ENCODE results near the gene GOLGA8R. TPM values are rescaled to one million over a fixed set of nuclear protein-coding genes. Genes with fewer than 3 reads are reported as not detected.
A peak's percentile ranks its signal among the peaks of the same experiment; 100 is the strongest.
"Not testable (repeated sequence)": the region's sequence is repeated elsewhere in the genome, so short reads cannot be mapped to it uniquely, and the experiment has no call there.

GOLGA8R gene
- total RNA-seq: 10 to 100 TPM; 28.2 to 35.4 TPM

- H3K27ac Mint-ChIP-seq; POLR2A ChIA-PET; H3K27me3 Mint-ChIP-seq; DNase-seq; H3K4me3 Mint-ChIP-seq; H3K9me3 Mint-ChIP-seq; H3K36me3 Mint-ChIP-seq; H3K4me1 Mint-ChIP-seq; ATAC-seq (ENCODE audit: low read depth): not testable (repeated sequence)
Observed at GRCh38 chr15:30414160-30414559, at the start of gene GOLGA8R. Gene GOLGA8R (minus strand): TSS chr15:30414260. CDS start chr15:30414162, 98 bp downstream.

GRCh38 chr15:30463849-30464248, 49.8 kb upstream of the GOLGA8R start:
- H3K27ac Mint-ChIP-seq; H3K36me3 Mint-ChIP-seq; DNase-seq; H3K4me1 Mint-ChIP-seq; H3K4me3 Mint-ChIP-seq; ATAC-seq (ENCODE audit: low read depth); H3K27me3 Mint-ChIP-seq; H3K9me3 Mint-ChIP-seq; POLR2A ChIA-PET: not testable (repeated sequence)

DNA sequence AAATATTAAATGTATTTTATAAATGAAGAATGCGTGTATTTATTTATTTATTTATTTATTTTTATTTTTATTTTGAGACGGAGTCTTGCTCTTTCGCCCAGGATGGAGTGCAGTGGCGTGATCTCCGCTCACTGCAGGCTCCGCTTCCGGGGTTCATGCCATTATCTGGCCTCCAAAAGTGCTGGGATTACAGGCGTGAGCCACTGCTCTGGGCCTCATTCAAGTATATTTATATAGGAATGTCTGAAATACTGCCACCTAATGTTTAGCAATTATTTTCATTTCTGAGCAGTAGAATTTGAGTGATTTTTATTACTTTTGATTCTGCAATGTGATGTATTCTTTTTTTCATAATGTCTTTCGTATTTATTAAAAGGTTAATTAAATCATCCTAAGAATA, 48.1 kb upstream of the GOLGA8R start:
- H3K4me3 Mint-ChIP-seq; H3K27ac Mint-ChIP-seq; H3K9me3 Mint-ChIP-seq; H3K4me1 Mint-ChIP-seq; DNase-seq; H3K27me3 Mint-ChIP-seq; POLR2A ChIA-PET; H3K36me3 Mint-ChIP-seq; ATAC-seq (ENCODE audit: low read depth): not testable (repeated sequence)

- ATAC-seq (ENCODE audit: low read depth); POLR2A ChIA-PET; DNase-seq; H3K4me3 Mint-ChIP-seq; H3K9me3 Mint-ChIP-seq; H3K27ac Mint-ChIP-seq; H3K4me1 Mint-ChIP-seq; H3K27me3 Mint-ChIP-seq; H3K36me3 Mint-ChIP-seq: not testable (repeated sequence)
Observed at GRCh38 chr15:30452702-30453101, 38.6 kb upstream of the GOLGA8R start.

DNA sequence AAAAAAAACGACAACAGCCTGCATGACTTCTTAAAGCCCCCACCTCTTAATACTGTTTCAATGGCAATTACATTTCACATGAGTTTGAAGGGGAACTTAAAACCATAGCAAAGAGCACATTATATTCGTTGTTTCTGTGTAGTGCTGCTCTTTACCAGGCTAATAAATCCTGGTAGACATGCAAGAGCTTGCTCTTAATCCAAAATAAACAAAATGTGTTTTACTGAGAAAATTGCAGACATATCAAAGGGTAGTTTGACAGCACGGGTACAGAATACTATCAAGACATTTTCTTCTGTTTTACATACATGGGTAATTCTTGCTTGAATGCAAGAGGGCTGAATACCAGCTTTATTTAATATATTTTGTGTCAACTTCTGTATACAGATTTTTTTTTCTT, 24.3 kb upstream of the GOLGA8R start:
- ATAC-seq (ENCODE audit: low read depth); H3K4me3 Mint-ChIP-seq; H3K27me3 Mint-ChIP-seq; H3K9me3 Mint-ChIP-seq; DNase-seq; H3K36me3 Mint-ChIP-seq; H3K4me1 Mint-ChIP-seq; POLR2A ChIA-PET; H3K27ac Mint-ChIP-seq: not testable (repeated sequence)

- H3K27me3 Mint-ChIP-seq; H3K4me1 Mint-ChIP-seq; H3K36me3 Mint-ChIP-seq; ATAC-seq (ENCODE audit: low read depth); DNase-seq; H3K27ac Mint-ChIP-seq; H3K9me3 Mint-ChIP-seq; H3K4me3 Mint-ChIP-seq; POLR2A ChIA-PET: not testable (repeated sequence)
Observed at GRCh38 chr15:30435878-30436277, 21.8 kb upstream of the GOLGA8R start.

DNA sequence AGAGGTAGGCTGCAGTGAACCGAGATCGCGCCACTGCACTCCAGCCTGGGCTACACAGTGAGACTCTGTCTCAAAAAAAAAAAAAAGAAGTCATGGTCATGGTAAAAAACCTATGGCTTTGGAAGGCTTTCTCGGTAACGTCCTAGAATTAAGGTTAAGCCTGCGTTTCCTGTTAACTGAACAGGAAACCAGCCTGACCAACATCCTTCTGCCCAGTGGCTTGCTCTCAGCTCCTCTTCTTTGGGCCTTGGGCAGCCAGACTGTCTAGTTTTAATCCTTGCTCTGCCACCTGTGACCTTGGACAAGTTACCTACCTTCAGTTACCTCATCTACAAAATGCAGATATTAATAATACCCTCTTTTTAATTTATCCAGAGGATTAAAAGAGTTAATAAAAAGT, 6.7 kb upstream of the GOLGA8R start:
- H3K27ac Mint-ChIP-seq; H3K27me3 Mint-ChIP-seq; H3K36me3 Mint-ChIP-seq; H3K4me1 Mint-ChIP-seq; H3K4me3 Mint-ChIP-seq; ATAC-seq (ENCODE audit: low read depth); DNase-seq; H3K9me3 Mint-ChIP-seq; POLR2A ChIA-PET: not testable (repeated sequence)

DNA sequence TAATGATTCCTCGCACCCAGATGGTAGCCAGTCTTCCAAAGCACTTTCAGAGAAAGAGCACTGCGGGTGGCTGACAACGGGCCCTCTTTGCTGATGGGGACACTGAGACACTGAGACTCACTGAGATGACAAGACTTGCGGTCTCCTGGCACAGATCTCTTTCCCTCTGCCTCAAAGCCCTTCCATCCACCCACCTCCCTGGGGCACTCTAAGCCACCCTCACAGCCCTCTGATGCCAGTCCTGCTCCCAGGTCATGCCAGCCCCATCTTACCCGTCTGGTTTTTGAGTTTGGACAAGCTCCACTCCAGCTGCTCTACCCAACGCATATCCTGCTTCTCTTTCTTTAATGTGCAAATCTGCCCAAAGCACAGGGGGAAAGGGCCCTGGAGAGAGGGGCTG, 6.4 kb downstream of the GOLGA8R start:
- DNase-seq; H3K4me3 Mint-ChIP-seq; H3K27me3 Mint-ChIP-seq; H3K36me3 Mint-ChIP-seq; POLR2A ChIA-PET; ATAC-seq (ENCODE audit: low read depth); H3K9me3 Mint-ChIP-seq; H3K4me1 Mint-ChIP-seq; H3K27ac Mint-ChIP-seq: not testable (repeated sequence)

GRCh38 chr15:30398988-30399387, 15.1 kb downstream of the GOLGA8R start:
- H3K36me3 Mint-ChIP-seq, H3K27me3 Mint-ChIP-seq, H3K9me3 Mint-ChIP-seq, H3K4me1 Mint-ChIP-seq, H3K27ac Mint-ChIP-seq, POLR2A ChIA-PET, H3K4me3 Mint-ChIP-seq: not testable (repeated sequence)
- DNase-seq: peak; percentile 65
- peak; percentile 81 for ATAC-seq (ENCODE audit: low read depth)

DNA sequence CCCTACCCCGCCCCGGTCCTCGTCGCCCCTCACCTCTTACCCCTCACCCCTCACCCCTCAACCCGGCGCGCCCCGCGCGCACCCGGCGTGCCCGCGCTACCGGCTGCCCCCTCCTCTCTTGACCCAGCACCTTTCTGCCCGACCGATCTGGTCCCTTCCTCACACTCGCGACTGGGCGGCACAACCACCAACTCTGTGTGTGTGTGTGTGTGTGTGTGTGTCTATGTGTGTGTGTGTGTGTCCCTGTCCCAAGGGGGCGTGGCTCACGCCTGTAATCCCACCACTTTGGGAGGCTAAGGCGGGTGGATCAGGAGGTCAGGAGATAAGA, 20.4 kb downstream of the GOLGA8R start:
- H3K4me1 Mint-ChIP-seq, POLR2A ChIA-PET, H3K9me3 Mint-ChIP-seq, DNase-seq, H3K27me3 Mint-ChIP-seq, H3K36me3 Mint-ChIP-seq, H3K4me3 Mint-ChIP-seq, H3K27ac Mint-ChIP-seq: not testable (repeated sequence)
- peak; percentile 62 for ATAC-seq (ENCODE audit: low read depth)

GRCh38 chr15:30392766-30393663, 21.0 kb downstream of the GOLGA8R start, which contains the start of gene CHRFAM7A:
Gene CHRFAM7A (minus strand): TSS chr15:30393540. CDS start chr15:30383351, 10,189 bp downstream.
- H3K9me3 Mint-ChIP-seq, H3K4me3 Mint-ChIP-seq, H3K4me1 Mint-ChIP-seq, H3K27me3 Mint-ChIP-seq, H3K36me3 Mint-ChIP-seq, POLR2A ChIA-PET, H3K27ac Mint-ChIP-seq: not testable (repeated sequence)
- peak; percentile 73 for ATAC-seq (ENCODE audit: low read depth)
- peak; percentile 29 for DNase-seq

DNA sequence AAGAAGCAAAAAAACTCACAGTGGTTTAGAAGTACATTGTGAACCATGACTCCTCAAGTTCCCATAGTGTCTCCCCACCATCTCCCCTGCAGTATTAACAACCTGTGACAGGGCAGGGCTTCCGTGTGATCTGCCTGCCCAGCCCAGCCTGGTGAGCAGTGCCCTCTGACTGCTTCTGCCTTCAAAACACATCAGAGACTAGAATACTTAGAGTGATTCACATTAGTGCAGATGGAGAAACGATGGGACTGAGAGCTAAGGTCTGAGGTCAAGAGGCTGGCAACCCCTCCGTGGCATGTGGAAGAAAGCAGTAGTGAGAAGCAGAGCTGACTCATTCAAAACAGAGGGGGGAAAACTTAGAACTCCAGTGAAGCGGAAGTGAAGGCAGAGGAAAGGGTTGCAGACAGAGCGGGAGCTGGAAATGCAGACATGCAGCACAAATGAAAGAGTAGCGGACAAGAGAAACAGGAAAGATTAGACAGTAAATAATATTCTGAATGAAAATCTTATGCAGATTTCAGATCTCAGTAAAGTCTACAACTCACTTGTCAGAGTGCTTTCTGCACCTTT, 27.7 kb downstream of the GOLGA8R start:
- ATAC-seq (ENCODE audit: low read depth); H3K4me3 Mint-ChIP-seq; DNase-seq; H3K36me3 Mint-ChIP-seq; H3K4me1 Mint-ChIP-seq; H3K27ac Mint-ChIP-seq; POLR2A ChIA-PET; H3K27me3 Mint-ChIP-seq; H3K9me3 Mint-ChIP-seq: not testable (repeated sequence)

- H3K27me3 Mint-ChIP-seq; H3K27ac Mint-ChIP-seq; H3K4me3 Mint-ChIP-seq; H3K9me3 Mint-ChIP-seq; DNase-seq; POLR2A ChIA-PET; H3K36me3 Mint-ChIP-seq; H3K4me1 Mint-ChIP-seq; ATAC-seq (ENCODE audit: low read depth): not testable (repeated sequence)
Observed at GRCh38 chr15:30377082-30377413, 37.0 kb downstream of the GOLGA8R start.

DNA sequence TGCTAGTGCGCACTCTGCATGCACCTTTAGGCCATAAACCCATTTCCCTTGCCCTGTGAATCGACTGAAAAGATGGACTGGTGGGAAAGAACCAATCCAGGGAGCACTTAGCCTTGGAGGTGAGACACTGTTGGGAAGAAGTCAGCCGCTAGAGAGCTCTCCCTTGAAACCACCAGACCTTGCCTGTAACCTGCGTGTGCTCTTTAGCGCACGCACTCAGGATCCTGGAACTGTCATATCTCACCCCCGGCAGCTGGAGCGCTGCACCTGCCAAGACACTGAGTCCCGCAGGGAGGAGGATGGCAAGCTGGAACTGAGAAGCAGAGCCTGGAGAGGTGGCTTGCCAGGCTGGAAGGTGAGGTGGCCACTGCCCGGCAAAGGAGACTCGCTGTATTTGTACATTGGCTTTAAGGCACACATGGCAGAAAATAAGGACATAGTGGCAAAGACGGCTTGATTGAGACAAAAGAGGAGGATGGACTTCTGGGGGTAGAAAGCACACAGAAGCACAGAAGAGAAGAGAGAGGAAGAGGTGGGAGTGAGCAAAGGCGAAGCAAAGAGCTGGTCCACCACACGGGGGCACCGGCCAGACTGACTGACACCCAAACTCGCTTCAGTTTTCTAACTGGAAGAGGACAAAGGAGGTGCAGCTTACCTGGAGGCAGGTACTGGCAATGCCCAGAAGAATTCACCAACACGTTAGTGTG, 37.5 kb downstream of the GOLGA8R start:
- H3K36me3 Mint-ChIP-seq; H3K9me3 Mint-ChIP-seq; H3K27ac Mint-ChIP-seq; DNase-seq; H3K4me3 Mint-ChIP-seq; POLR2A ChIA-PET; ATAC-seq (ENCODE audit: low read depth); H3K27me3 Mint-ChIP-seq; H3K4me1 Mint-ChIP-seq: not testable (repeated sequence)
